GM18520 (cell line): Measurements from ENCODE around the gene PGM2L1.

ENCODE experiments used
- ATAC-seq: cut with Tn5 transposase; IDR thresholded peaks from one replicate; pipeline ENCODE4 v1.9.1; 2021; ENCODE audit not compliant: unreplicated experiment

Gene PGM2L1

DNA sequence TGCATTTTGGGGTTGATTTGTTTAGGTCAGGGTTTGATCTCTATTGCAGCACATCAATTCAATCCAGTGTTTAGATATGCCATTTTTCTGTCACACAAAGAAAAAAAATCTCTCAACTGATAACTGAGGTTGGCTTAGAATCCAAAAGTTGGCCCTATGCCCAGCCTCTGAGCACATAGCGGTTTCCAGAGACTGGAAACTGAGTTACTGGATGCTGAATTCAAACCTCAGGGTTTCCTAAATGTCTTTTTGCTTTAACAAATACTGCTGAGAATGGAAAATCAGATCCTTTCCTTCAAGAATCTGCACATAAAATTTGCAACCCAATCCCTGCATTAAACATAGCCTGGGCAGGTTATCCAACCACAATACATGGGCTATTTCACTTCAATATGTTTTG lies 90.8 kb downstream of the PGM2L1 start:
- no peak for ATAC-seq

GRCh38 chr11:74306435-74307175 lies 91.6 kb downstream of the PGM2L1 start:
- no peak for ATAC-seq

- no peak for ATAC-seq
These were observed 99.2 kb downstream of the PGM2L1 start for GRCh38 chr11:74299015-74299414.

- ATAC-seq = no peak
These were observed 100.7 kb downstream of the PGM2L1 start for GRCh38 chr11:74297484-74297883.

- no peak for ATAC-seq
These were observed 109.3 kb downstream of the PGM2L1 start for GRCh38 chr11:74288911-74289310.

DNA sequence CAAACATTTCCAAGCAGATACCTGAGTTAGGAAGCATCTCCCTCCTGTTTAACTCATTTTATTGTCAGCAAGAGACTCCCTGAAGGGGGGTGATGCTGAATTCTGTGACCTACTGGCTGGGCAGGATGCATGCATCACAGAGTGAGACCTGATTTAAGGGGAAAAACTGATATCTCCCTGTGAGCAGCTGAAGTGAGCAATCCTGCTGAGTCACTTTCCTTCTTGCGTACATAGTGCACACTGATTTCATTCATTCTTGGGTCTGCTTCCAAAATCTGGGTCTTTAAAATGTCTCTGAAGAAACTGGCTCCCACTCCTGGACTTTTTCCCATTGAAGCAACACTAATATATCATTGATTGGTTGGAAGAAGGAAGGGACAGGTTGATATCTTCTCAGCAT lies 110.1 kb downstream of the PGM2L1 start:
- no peak for ATAC-seq

GRCh38 chr11:74284466-74284865 lies 113.8 kb downstream of the PGM2L1 start:
- ATAC-seq = no peak

GRCh38 chr11:74283580-74284180 lies 114.6 kb downstream of the PGM2L1 start:
- ATAC-seq = no peak

DNA sequence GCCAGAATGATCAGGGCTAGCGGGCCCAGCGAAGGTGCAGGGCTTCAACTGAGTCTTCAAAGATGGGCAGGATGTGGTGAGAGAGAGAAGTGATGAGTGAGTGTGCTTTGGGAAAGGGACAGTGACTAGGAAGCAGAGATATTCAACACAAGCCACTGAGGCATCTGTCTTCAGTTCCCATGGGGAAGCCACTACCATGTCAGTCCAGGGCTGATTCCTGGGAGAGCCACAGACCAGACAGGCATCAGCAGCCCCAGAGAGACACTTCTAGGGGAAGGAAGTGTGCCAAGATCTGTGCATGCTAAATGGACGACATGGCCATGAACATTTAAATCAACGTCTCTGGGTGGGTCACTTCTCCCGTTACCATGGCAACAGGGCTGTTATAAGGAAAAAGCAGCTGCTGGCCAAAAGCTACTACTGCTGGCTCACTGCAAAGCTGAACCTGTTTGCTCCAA lies 115.3 kb downstream of the PGM2L1 start:
- ATAC-seq = no peak

DNA sequence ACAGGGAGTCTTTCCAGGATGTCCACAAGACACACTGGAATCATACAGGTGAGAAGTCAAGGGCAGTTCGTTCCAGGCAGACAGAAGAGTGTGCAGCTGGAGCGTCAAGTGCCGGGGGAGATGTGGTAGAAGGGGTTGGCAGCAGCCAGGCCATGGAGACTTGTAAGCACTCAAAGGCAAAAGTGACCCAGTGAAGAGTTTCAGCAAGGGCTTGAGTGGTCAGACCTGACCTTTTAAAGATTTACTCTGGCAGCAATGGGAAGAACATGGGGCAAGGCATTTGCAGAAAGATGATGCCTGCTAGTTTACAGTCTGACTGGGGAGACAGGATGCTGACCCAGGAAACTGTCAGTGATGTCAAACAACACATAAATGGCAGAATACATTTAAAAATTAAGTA lies 115.8 kb downstream of the PGM2L1 start:
- no peak for ATAC-seq

DNA sequence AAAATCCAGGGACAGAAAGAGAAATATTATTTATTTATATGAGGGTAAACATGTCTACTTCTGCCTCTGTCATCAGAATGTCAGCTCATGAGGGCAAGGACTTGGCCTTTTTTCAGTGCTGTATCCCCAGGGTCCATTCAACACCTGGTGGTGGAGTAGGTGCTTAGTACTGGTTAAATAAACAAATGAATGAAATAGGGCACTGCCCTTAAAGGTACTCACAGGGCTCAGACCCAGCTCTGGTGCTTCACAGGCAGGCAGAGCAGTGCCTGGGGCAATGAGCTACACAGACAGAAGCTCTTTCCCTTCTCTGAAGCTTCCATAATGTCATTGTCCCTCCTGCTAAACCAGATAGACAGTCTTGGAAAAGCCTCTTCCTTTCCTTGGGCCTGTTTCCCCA lies 117.7 kb downstream of the PGM2L1 start:
- no peak for ATAC-seq
